ENCODE measurements around the gene LILRB2.
"Not testable (repeated sequence)": the region's sequence is repeated elsewhere in the genome, so short reads cannot be mapped to it uniquely, and the experiment has no call there.

Gene LILRB2

GRCh38 chr19:54271587-54271986 is 9.3 kb downstream of the LILRB2 start:
- DNase-seq, result not testable (repeated sequence)

- DNase-seq, result no peak
Observed at GRCh38 chr19:54271106-54271505, 9.8 kb downstream of the LILRB2 start.

GRCh38 chr19:54268936-54269335 is 12.0 kb downstream of the LILRB2 start:
- DNase-seq, result no peak

GRCh38 chr19:54266133-54266532 is 14.8 kb downstream of the LILRB2 start:
- peak; percentile 86 for DNase-seq

- DNase-seq, result no peak
Observed at GRCh38 chr19:54262470-54262869, 18.4 kb downstream of the LILRB2 start.

- DNase-seq, result no peak
Observed at GRCh38 chr19:54262066-54262465, 18.8 kb downstream of the LILRB2 start.

- no peak for DNase-seq
Observed at GRCh38 chr19:54257116-54257480, 23.8 kb downstream of the LILRB2 start, which contains the start of gene LILRB5. Gene LILRB5, minus strand, starts transcription at chr19:54257273. Its CDS starts 80 bp downstream, at chr19:54257193.

- no peak for DNase-seq
Observed at GRCh38 chr19:54256250-54257115, 24.4 kb downstream of the LILRB2 start.

GRCh38 chr19:54255105-54255775 is 25.7 kb downstream of the LILRB2 start:
- no peak for DNase-seq

GRCh38 chr19:54254195-54254906 is 26.6 kb downstream of the LILRB2 start:
- DNase-seq, result no peak

- no peak for DNase-seq
Observed at GRCh38 chr19:54253331-54254194, 27.3 kb downstream of the LILRB2 start.

- no peak for DNase-seq
Observed at GRCh38 chr19:54252845-54253244, 28.1 kb downstream of the LILRB2 start.

- DNase-seq, result no peak
Observed at GRCh38 chr19:54252243-54252642, 28.7 kb downstream of the LILRB2 start.

- no peak for DNase-seq
Observed at GRCh38 chr19:54248016-54248601, 32.8 kb downstream of the LILRB2 start.

- no peak for DNase-seq
Observed at GRCh38 chr19:54247106-54247930, 33.6 kb downstream of the LILRB2 start.

- no peak for DNase-seq
Observed at GRCh38 chr19:54245936-54246335, 35.0 kb downstream of the LILRB2 start.

- DNase-seq, result not testable (repeated sequence)
Observed at GRCh38 chr19:54243809-54244208, 37.1 kb downstream of the LILRB2 start.

- not testable (repeated sequence) for DNase-seq
Observed at GRCh38 chr19:54242646-54243045, 38.3 kb downstream of the LILRB2 start, which contains the start of gene LILRA6. Gene LILRA6, minus strand, starts transcription at chr19:54242790.

GRCh38 chr19:54242234-54242633 is 38.7 kb downstream of the LILRB2 start:
- DNase-seq, result not testable (repeated sequence)

- DNase-seq, result not testable (repeated sequence)
Observed at GRCh38 chr19:54240372-54241336, 40.3 kb downstream of the LILRB2 start.

All from hematopoietic multipotent progenitor cell treated with erythropoietin and hydrocortisone succinate and interleukin-3 and kit ligand, for 6 days (in vitro differentiated cells).